ENCODE data around the gene LMNTD2. TPM values are rescaled to one million over a fixed set of nuclear protein-coding genes. Genes with fewer than 3 reads are reported as not detected.

Gene LMNTD2
- total and polyA plus RNA-seq, 2 of the 13 experiments (the other 11 are each of a cell fraction or from before 2014, with no cell fraction given): 1.1 to 3.1 TPM

- ChIA-PET POLR2A (no interaction called here), CTCF (ENCODE audit: low intra/inter-chr PET ratio, low total read pairs) (no interaction called here)
- intact Hi-C loops (cut with micrococcal nuclease; ENCODE audit: unreplicated experiment): no loop called here
- H3K27ac ChIP-seq (ENCODE audit: extremely low read length, insufficient read depth, low read length): no peak overlapping the region
- H3K36me3 ChIP-seq (replicated peaks in 1 of 2; ENCODE audit: control insufficient read depth in 1 of 2, insufficient read depth in 2 of 2, low read length in 2 of 2): peaks cover 10 to 19% of the 10 kb centered on the region in 2 experiments; a peak in 4 of 5 replicates
- H3K9ac ChIP-seq (ENCODE audit: insufficient read depth, low read depth, low read length): no peak overlapping the region
- no peak overlapping the region for H3K4me2 ChIP-seq (ENCODE audit: low read depth, low read length)
- no peak for ATAC-seq
- no peak for FAIRE-seq
- peaks cover 18% of the 10 kb centered on the region for H3K4me1 ChIP-seq (ENCODE audit: insufficient read depth, low read length)
- peaks cover 4% of the 10 kb centered on the region for H3K79me2 ChIP-seq (ENCODE audit: insufficient read depth, low read length)
- WGBS (ENCODE audit: low lambda C conversion rate): 94% methylated on average over 13 of the region's 18 CpGs
- no peak for DNase-seq (ENCODE audit: low spot score)
- H2AFZ ChIP-seq (ENCODE audit: low read length): no peak overlapping the region
- no TSS peak for BruUV-seq (replicated peaks)
- H4K20me1 ChIP-seq (ENCODE audit: insufficient read depth, low read length): no peaks in the 10 kb centered on the region; the same call in 1 of the 2 replicates
- no peak overlapping the region for H3K4me3 ChIP-seq (replicated peaks in 1 of 3; ENCODE audit: insufficient read depth in 1 of 3, low read depth in 2 of 3, low read length in 3 of 3)
- H3K27me3 ChIP-seq (ENCODE audit: control insufficient read depth in 1 of 2, insufficient read depth in 2 of 2, low read length in 2 of 2): no peaks in the 10 kb centered on the region
- peak; percentile 3 for TF ChIP-seq AGO1 (IDR thresholded peaks at IDR 0.05; ENCODE audit: low read depth, low read length, poor library complexity, severe bottlenecking)
- TF ChIP-seq ZNF782 (CRISPR knock-in tag; IDR thresholded peaks at IDR 0.05; ENCODE audit: borderline replicate concordance): no peak
- TF ChIP-seq MATR3 (CRISPR knock-in tag; IDR thresholded peaks at IDR 0.05): no peak
- no peak for TF ChIP-seq HOXA7 (CRISPR knock-in tag; IDR thresholded peaks at IDR 0.05)
- in situ Hi-C loops (cut with HindIII; ENCODE audit: extremely low pct_ligation_motif_present, low pct_unique_long_range_greater_than_20kb): no loop called here
- H3K9me3 ChIP-seq (ENCODE audit: low read length): no peaks in the 10 kb centered on the region
Measured at GRCh38 chr11:531919-532526, 28.5 kb downstream of the LMNTD2 start.

- Histone ChIP-seq H4K20me1 (ENCODE audit: insufficient read depth, low read length) (no peaks in the 10 kb centered on the region; the same call in 1 of the 2 replicates), H3K27ac (ENCODE audit: extremely low read length, insufficient read depth, low read length) (no peak overlapping the region), H3K4me1 (ENCODE audit: insufficient read depth, low read length) (peaks cover 13% of the 10 kb centered on the region; the same call in 1 of the 2 replicates), H3K4me2 (ENCODE audit: low read depth, low read length) (no peak overlapping the region), H3K4me3 (replicated peaks in 1 of 3; ENCODE audit: insufficient read depth in 1 of 3, low read depth in 2 of 3, low read length in 3 of 3) (no peak overlapping the region), H3K36me3 (replicated peaks in 1 of 2; ENCODE audit: control insufficient read depth in 1 of 2, insufficient read depth in 2 of 2, low read length in 2 of 2) (peaks cover 10 to 19% of the 10 kb centered on the region in 2 experiments; a peak in 4 of 5 replicates), H2AFZ (ENCODE audit: low read length) (no peak overlapping the region), H3K79me2 (ENCODE audit: insufficient read depth, low read length) (peaks cover 4% of the 10 kb centered on the region), H3K9ac (ENCODE audit: insufficient read depth, low read depth, low read length) (no peak overlapping the region), H3K27me3 (ENCODE audit: control insufficient read depth in 1 of 2, insufficient read depth in 2 of 2, low read length in 2 of 2) (no peaks in the 10 kb centered on the region), H3K9me3 (ENCODE audit: low read length) (no peaks in the 10 kb centered on the region)
- WGBS (ENCODE audit: low lambda C conversion rate): 96% methylated on average over 17 of the region's 28 CpGs
- ChIA-PET POLR2A (no interaction called here), CTCF (ENCODE audit: low intra/inter-chr PET ratio, low total read pairs) (no interaction called here)
- no TSS peak for BruUV-seq (replicated peaks)
- intact Hi-C loops (cut with micrococcal nuclease; ENCODE audit: unreplicated experiment) (no loop called here), in situ Hi-C loops (cut with HindIII; ENCODE audit: extremely low pct_ligation_motif_present, low pct_unique_long_range_greater_than_20kb) (no loop called here)
- ATAC-seq (no peak), DNase-seq (ENCODE audit: low spot score) (no peak), FAIRE-seq (no peak)
- no peak for TF ChIP-seq GTF3A (CRISPR knock-in tag; conservative IDR thresholded peaks at IDR 0.05)
- TF ChIP-seq ZBTB37 (CRISPR knock-in tag; IDR thresholded peaks at IDR 0.05): peak; percentile 87; the same call in 1 of the 2 replicates
- TF ChIP-seq AGO2 (optimal IDR thresholded peaks at IDR 0.05; ENCODE audit: low read depth, low read length): peak; percentile 66
- no peak for TF ChIP-seq NBN (conservative IDR thresholded peaks at IDR 0.05)
- TF ChIP-seq ZNF574 (CRISPR knock-in tag; IDR thresholded peaks at IDR 0.05): no peak
Measured at GRCh38 chr11:530960-531831, 29.3 kb downstream of the LMNTD2 start.

All from HepG2 (cell line).